ENCODE data around the gene SLC6A17.

SLC6A17 gene

GRCh38 chr1:110243574-110243973 is 93.3 kb downstream of the SLC6A17 start:
- peak; percentile 72 for DNase-seq

GRCh38 chr1:110245876-110246620 is 95.8 kb downstream of the SLC6A17 start:
- no peak for DNase-seq

GRCh38 chr1:110248746-110249145 is 98.5 kb downstream of the SLC6A17 start:
- no peak for DNase-seq

GRCh38 chr1:110249256-110249655 is 99.0 kb downstream of the SLC6A17 start:
- DNase-seq = no peak

GRCh38 chr1:110250008-110250407 is 99.7 kb downstream of the SLC6A17 start:
- no peak for DNase-seq

- no peak for DNase-seq
Observed at GRCh38 chr1:110250749-110251148, 100.5 kb downstream of the SLC6A17 start.

Measured in DMS79 treated with DMSO at 0.1 percent for 48 hours (cell line).